Right lobe of liver (tissue), 6 donors: Measurements from ENCODE around the gene ACAN. TPM values are rescaled to one million over a fixed set of nuclear protein-coding genes. Genes with fewer than 3 reads are reported as not detected.

Experiments
- ATAC-seq, 4 donors: fragments of 200-7000 bp; cut with Tn5 transposase; one replicate each; pipeline ENCODE4 v1.9.1; 2020; ENCODE audit warnings: mild to moderate bottlenecking in 4 of 4, moderate library complexity in 4 of 4
- DNase-seq, 3 donors: peaks; one replicate each; pipeline ENCODE4 v3.0.0-alpha.2; 2020
- H3K27ac ChIP-seq, 3 donors: fragments of 200-600 bp; one replicate each; pipeline ENCODE4 v1.8.0; 2022
- H3K27me3 ChIP-seq, 2 donors: fragments of 200-600 bp; one replicate each; pipeline ENCODE4 v1.8.0; 2022
- H3K36me3 ChIP-seq, 4 donors: fragments of 200-600 bp; sonication (generic) in 1 of 4; one replicate each; pipeline versions ENCODE4 v1.5.1 to v1.8.0; 2017 to 2022; ENCODE audit warnings: control low read depth in 1 of 4
- H3K4me1 ChIP-seq, 4 donors: fragments of 200-600 bp; sonication (generic) in 1 of 4; one replicate each; pipeline versions ENCODE4 v1.5.1 to v1.8.0; 2017 to 2022; ENCODE audit warnings: control low read depth in 1 of 4
- H3K4me3 ChIP-seq, 3 donors: fragments of 200-600 bp; one replicate each; pipeline ENCODE4 v1.8.0; 2022
- H3K9me3 ChIP-seq, 4 donors: fragments of 200-600 bp; sonication (generic) in 1 of 4; one replicate each; pipeline versions ENCODE4 v1.5.1 to v1.8.0; 2017 to 2022; ENCODE audit warnings: control low read depth in 1 of 4
- CTCF ChIP-seq, 4 donors: fragments of 200-600 bp in 3 of 4; fragments of 450-650 bp in 1 of 4; IDR thresholded peaks; one replicate each; pipeline versions ENCODE4 v1.5.1 to v1.8.0; 2016 to 2022; ENCODE audit warnings: antibody characterized with exemption in 4 of 4, mild to moderate bottlenecking in 2 of 4
- POLR2A ChIP-seq: fragments of 450-650 bp; IDR thresholded peaks from one replicate; pipeline ENCODE4 v1.6.1; 2017; ENCODE audit warnings: antibody characterized with exemption, mild to moderate bottlenecking
- WGBS: methylation state at CpG from one replicate; pipeline ENCODE4 v1.1.6; 2018; ENCODE audit warnings: low coverage, low lambda C conversion rate; ENCODE audit not compliant: insufficient coverage; ENCODE audit errors: missing lambda C conversion rate; 5-methylcytosine and 5-hydroxymethylcytosine counted together
- intact Hi-C, 2 donors: fragments of 100-400 bp; cut with DNase I; formaldehyde crosslinking; loops; one replicate each; pipeline versions ENCODE4 v1.11.2 to v1.14.1; 2022
- total RNA-seq, 6 experiments: library from RNA; depleted of rRNA in 2 of 6; stranded (reverse); fragments of >200 nt in 2 of 6; fragmentation: NEBNext Ultra II Directional in 3 of 6; extraction: Animal tissue kit (Norgen Biotek cat#: 25700) in 3 of 6; gene quantifications; one replicate each; pipeline versions ENCODE4 v1.1.0 to v1.2.4, GENCODE V29; 2016 to 2023
- donor health status: DM: no; HTN: yes; CAD: no.
- donor health status: DM: no; HTN: no; CAD: no.
- donor health status: DM: no; HTN: no; CAD: no.
- donor health status: DM: no; HTN: yes; CAD: no.
- donor health status: DM: no; HTN: yes; CAD: no.

ACAN gene
- total RNA-seq, 6 experiments from 2014 or later = 0.07 TPM; not detected in 5

DNA sequence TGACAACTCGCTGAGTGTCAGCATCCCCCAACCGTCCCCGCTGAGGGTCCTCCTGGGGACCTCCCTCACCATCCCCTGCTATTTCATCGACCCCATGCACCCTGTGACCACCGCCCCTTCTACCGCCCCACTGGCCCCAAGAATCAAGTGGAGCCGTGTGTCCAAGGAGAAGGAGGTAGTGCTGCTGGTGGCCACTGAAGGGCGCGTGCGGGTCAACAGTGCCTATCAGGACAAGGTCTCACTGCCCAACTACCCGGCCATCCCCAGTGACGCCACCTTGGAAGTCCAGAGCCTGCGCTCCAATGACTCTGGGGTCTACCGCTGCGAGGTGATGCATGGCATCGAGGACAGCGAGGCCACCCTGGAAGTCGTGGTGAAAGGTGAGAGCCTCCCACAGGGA, 35.4 kb downstream of the ACAN start:
- DNase-seq (no peak), ATAC-seq (no peak)
- Histone ChIP-seq H3K27me3 (no peaks in the 10 kb centered on the region), H3K4me1 (no peaks in the 10 kb centered on the region), H3K27ac (no peak overlapping the region), H3K4me3 (no peak overlapping the region), H3K36me3 (no peaks in the 10 kb centered on the region), H3K9me3 (no peaks in the 10 kb centered on the region)
- intact Hi-C loops = no loop called here
- 45% methylated on average over 2 of the region's 18 CpGs for WGBS
- TF ChIP-seq CTCF (IDR thresholded peaks at IDR 0.05) = no peak
- TF ChIP-seq POLR2A = no peak

GRCh38 chr15:88839146-88839545, 35.9 kb downstream of the ACAN start:
- intact Hi-C loops = no loop called here
- no peak for TF ChIP-seq CTCF (IDR thresholded peaks at IDR 0.05)
- no peak for TF ChIP-seq POLR2A
- Histone ChIP-seq H3K27ac (no peak overlapping the region), H3K27me3 (no peaks in the 10 kb centered on the region), H3K4me3 (no peak overlapping the region), H3K9me3 (no peaks in the 10 kb centered on the region), H3K4me1 (no peaks in the 10 kb centered on the region), H3K36me3 (no peaks in the 10 kb centered on the region)
- DNase-seq (no peak), ATAC-seq (no peak)
- 80% methylated on average over 1 of the region's 3 CpGs for WGBS

DNA sequence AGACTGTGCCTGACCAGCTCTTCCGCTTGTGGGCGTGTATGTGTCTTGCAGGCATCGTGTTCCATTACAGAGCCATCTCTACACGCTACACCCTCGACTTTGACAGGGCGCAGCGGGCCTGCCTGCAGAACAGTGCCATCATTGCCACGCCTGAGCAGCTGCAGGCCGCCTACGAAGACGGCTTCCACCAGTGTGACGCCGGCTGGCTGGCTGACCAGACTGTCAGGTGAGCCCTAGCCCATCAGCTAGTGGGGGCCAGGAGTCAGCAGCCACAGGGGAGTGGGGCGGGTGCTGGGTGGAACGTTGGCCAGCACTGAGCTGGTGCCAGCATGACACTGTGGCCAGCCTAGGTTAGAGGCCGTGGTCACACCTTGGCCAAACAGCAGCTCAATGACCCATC, 36.7 kb downstream of the ACAN start:
- no peak for TF ChIP-seq POLR2A
- TF ChIP-seq CTCF (IDR thresholded peaks at IDR 0.05) = no peak
- intact Hi-C loops = no loop called here
- H3K4me1 ChIP-seq = no peaks in the 10 kb centered on the region
- H3K4me3 ChIP-seq = no peak overlapping the region
- H3K36me3 ChIP-seq = no peaks in the 10 kb centered on the region
- no peaks in the 10 kb centered on the region for H3K9me3 ChIP-seq
- no peak for ATAC-seq
- no peak overlapping the region for H3K27ac ChIP-seq
- no peak for DNase-seq
- WGBS = 93% methylated on average over 3 of the region's 16 CpGs
- H3K27me3 ChIP-seq = no peaks in the 10 kb centered on the region

- TF ChIP-seq CTCF (IDR thresholded peaks at IDR 0.05) (no peak), POLR2A (no peak)
- Histone ChIP-seq H3K27ac (no peak overlapping the region), H3K9me3 (no peaks in the 10 kb centered on the region), H3K27me3 (no peaks in the 10 kb centered on the region), H3K4me1 (no peaks in the 10 kb centered on the region), H3K36me3 (no peaks in the 10 kb centered on the region), H3K4me3 (no peak overlapping the region)
- no peak for ATAC-seq
- intact Hi-C loops = no loop called here
- WGBS = 70% methylated on average over 1 of the region's 1 CpG
- no peak for DNase-seq
These were observed 38.0 kb downstream of the ACAN start for GRCh38 chr15:88841236-88841635.

GRCh38 chr15:88842156-88842555, 38.9 kb downstream of the ACAN start:
- no peak overlapping the region for H3K27ac ChIP-seq
- DNase-seq = no peak

More at GRCh38 chr15:88842156-88842555, 38.9 kb downstream of the ACAN start:
- no peak overlapping the region for H3K4me3 ChIP-seq
- no peaks in the 10 kb centered on the region for H3K27me3 ChIP-seq
- H3K9me3 ChIP-seq = no peaks in the 10 kb centered on the region
- no peaks in the 10 kb centered on the region for H3K4me1 ChIP-seq
- no peak for ATAC-seq
- intact Hi-C loops = no loop called here
- WGBS = no CpG with 5 or more reads among the region's 4 CpGs
- H3K36me3 ChIP-seq = no peaks in the 10 kb centered on the region
- TF ChIP-seq POLR2A (no peak), CTCF (IDR thresholded peaks at IDR 0.05) (no peak)
